HG03354 (cell line): ENCODE measurements around the gene PLIN4.
A peak's percentile ranks its signal among the peaks of the same experiment; 100 is the strongest.

Source experiments
- ATAC-seq: cut with Tn5 transposase; IDR thresholded peaks from one replicate; pipeline ENCODE4 v1.9.1; 2021; ENCODE audit warnings: mild to moderate bottlenecking; ENCODE audit not compliant: unreplicated experiment, poor library complexity, severe bottlenecking

The PLIN4 gene

DNA sequence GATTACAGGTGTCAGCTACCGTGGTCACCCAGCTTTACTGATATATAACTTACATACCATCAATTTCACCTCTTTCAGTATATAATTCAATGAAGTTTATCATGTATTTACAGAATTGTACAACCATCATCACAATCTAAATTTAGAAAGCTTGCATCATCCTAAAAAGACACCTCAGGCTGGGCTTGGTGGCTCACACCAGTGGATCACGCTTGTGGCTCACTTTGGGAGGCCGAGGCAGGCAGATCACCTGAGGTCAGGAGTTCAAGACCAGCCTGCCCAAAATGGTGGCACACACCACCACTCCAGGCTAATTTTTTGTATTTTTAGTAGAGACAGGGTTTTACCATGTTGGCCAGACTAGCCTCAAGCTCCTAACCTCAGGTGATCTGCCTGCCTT is 50.5 kb downstream of the PLIN4 start:
- ATAC-seq: no peak

DNA sequence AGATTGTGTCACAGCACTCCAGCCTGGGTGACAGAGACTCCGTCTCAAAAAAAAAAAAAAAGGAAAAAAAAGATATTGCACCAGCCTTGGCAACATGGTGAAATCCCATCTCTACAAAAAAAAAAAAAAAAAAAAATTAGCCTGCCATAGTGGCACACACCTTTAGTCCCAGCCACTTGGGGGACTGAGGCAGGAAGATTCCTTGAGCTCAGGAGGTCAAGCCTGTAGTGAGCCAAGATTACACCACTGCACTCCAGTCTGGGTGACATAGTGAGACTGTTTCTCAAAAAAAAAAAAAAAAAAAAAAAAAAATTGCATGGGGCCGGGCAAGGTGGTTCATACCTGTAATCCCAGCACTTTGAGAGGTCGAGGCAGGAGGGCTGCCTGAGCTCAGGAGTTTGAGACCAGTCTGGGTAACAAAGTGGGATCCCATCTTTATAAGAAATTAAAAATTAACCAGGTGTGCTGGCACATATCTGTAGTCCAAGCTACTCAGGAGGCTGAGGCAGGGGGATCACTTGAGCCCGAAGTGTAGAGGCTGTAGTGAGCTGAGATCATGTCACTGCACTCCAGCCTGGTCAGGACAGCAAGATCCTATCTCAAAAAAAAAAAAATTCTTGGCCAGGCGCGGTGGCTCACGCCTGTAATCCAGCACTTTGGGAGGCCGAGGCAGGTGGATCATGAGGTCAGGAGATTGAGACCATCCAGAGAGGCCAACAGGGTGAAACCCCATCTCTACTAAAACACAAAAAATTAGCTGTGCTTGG is 53.3 kb downstream of the PLIN4 start:
- no peak for ATAC-seq

DNA sequence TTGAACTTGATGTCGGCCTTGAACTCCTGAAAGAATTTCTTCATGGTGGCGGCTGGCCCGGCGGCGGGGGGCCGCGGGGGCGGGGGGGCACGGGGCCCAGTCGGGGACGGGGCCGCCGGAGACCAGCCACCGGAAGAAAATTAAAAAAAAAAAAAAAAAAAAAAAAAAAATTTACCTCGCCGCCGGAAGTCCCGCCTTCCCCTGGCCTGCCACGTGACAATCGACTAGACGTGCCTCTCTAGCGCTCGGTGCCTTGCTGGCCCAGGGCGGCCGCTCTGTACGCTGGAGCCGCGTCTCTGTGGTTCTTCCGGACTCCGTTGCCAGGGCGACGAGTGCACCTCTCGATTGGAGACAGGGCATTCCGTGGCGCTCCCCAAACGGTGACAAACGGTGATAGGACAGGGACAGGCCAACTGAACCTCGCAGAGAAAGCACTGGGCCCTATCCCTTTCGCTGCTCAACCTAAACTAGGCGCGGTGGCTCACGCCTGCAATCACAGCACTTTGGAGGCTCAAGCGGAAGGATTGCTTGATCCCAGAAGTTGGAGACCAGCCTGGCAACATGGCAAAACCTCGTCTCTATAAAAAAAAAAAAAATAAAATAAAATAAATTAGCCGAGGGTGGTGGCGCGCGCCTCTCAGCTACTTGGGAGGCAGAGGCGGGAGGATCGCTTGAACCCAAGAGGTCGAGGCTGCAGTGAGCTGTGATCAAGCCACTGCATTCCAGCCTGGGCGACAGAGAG is 60.5 kb downstream of the PLIN4 start, which contains the start of gene UBXN6:
UBXN6 (minus strand) TSS at position 141 of the 742 bp plus-strand sequence; CDS start at position 44, 97 bp downstream.
- ATAC-seq: peak; percentile 87

DNA sequence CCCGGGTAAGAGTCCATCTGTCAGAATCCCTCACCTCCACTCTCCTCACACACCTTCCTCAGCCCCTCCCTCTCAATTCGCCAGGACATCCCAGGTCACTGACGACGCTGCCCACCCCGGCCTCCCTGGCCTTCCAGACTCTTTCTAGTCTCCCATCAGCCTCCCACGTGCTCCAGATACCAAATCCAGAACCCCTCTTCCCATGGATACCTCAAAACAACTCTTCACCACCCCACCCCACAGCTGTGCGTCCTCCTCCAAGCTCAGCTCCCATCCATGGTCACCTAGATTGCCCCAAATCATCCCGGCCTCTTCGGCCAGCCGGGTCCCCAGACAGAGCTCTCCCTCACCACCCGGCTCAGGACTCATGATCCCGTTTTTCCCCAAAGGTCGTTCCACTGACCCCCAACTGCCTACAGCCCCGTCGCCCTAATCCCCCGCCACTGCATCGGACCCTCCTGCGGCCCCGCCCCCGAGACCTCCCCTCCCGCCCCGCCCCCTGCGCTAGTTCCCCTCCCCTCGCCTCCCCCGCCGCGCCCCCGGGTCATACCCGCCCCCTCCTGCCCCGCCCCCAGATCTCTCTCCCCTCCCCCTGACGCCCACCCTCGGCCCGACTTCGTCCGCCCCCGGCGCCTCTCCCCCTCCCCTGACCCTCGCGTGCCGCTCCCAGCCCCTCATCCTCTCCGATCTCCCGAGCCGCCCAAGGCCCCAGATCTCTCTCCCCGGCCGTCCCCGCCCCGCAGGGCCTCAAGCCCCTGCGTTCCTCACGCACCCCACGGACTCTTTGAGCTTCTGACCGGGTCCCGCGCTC is 61.2 kb downstream of the PLIN4 start:
- ATAC-seq: peak; percentile 8

DNA sequence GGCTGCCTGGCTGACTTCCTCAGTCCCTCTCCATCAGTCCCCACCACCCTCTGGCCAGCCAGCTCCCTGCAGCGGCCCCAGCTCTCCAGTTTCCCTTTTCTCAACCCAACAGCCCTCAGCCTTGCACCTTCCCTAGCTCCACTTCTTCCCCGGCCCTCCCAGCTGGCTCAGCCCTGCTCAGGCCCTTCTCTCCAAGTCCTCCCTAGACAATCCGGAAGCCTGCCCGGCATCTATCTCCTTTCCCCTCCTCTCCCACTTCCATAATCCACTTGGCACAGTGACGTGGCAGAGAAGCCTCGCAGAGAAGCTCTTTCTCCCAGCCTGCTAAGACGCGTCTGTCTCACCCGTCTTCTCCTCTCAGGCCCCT is 61.8 kb downstream of the PLIN4 start:
- ATAC-seq: no peak

DNA sequence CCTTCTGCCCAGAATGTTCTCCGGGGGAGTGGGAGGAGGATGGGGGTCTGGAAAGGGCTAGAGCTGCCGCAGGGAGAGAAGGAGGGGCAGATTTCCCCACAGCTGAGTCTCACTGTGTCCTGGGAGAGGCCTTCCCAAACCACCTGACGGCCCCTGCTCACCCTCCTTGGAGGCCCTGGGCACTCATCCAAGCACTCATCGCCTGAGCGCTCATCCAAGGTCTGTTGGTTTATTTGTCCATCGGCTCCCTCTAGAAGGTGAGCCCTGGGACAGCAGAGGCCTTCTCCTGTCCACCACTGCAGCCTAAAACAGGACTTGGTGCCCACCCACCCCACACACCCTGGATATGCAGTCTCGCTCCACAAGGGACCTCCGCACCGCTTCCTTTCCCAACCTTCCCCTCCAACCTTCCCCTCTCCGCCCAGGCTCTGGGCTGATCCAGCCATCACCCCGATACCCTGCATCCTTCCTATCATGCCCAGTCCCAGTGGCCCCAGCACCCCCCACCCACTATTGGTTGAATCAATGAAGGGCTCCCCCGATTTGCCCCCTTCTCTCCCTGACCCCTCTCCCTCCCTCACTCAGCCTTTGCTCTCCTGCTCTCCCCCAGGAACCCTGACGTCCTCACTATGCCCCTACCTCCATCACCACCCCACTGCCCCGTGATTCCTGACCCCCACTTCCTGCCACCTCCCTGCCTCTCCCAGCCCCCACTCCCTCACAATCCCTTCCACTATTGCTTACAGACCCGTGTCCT is 62.4 kb downstream of the PLIN4 start:
- ATAC-seq: no peak

DNA sequence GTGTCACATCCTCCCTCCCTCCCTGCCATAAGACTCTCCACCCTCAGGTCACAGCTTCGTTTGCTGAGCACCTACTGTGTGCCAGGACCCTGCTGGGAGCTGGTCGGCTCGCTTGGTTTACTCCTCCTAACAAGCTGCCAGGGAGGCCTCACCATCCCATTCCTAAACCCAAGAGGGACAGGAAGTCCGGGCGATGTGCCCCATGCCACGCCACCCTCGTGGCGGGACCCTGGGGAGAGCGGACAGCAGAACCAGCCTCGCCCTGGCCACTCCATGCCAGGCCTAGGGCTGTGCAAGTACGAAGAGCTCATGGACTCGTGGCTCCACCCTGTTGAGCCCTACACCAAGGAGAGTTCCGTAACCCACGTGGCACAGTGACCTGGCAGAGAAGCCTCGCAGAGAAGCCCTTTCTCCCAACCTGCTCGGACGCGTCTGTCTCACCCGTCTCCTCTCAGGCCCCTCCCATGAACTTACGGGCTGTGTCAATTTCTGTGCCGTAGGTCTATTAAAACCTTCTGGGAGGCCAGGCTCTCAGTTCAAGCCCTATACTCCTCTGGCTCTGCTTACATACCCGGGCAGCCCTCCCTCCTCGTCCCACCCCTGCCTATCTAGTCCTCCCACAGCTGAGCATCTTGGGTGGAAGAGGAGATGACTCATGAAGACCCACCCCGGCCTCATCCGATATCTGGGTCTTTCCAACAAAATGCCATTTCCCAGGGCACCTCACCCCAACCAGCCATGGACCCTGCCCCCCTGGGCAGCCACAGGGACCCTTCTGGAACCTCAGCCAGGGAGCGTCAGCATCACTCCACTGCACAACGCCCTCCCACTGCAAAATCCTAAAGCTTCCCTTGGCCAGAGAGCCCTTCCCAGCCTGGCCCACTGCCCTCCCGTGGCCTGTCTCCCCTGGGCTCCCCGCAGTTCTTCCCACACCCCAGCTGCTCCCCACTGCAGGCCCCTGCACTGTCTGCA is 63.3 kb downstream of the PLIN4 start:
- ATAC-seq: no peak

DNA sequence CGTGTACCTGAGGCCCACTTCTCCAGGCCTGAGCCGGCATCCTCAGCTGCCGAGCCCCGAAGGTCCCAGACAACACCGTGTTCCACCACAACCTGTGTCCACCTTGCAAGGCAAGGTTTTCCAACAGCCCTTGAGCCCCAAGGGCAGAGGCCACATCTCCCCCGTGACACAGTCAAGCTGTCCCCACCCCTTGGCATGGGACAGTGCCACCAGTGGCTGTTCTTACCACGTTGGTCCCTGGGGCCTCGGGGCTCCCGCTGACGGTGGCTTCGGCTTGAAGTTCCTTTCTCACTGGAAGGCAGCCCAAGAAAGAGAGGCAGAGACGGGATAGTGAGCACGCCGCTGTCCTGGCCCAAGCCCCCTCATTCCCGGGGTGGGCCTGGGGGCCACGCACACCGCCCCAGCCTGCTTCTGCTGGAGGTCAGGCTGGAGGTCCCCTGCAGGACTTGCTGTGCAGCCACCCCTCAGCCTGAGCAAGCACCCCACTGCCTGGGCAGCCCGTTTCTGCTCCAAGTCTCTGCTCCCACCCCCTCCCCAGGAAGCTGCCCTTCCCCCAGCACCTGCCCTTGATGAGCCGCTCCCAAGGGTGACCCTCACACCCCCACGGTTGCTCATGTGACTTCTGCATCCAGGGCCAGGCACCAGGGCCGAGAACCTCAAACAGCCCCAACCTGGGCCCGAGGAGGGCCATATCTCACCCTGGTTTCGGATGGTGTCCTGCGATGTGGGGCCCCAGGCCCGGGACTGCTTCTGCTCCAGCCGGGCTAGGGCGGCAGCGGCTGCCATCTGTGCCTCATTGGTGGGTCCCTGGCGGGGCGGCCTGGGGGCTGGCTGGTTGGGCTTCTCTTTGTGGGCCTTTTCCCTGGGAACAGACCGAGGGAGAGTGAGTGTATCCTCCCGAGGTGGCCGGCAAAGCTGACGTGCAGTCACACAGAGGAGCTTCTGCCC is 64.8 kb downstream of the PLIN4 start:
- ATAC-seq: no peak

DNA sequence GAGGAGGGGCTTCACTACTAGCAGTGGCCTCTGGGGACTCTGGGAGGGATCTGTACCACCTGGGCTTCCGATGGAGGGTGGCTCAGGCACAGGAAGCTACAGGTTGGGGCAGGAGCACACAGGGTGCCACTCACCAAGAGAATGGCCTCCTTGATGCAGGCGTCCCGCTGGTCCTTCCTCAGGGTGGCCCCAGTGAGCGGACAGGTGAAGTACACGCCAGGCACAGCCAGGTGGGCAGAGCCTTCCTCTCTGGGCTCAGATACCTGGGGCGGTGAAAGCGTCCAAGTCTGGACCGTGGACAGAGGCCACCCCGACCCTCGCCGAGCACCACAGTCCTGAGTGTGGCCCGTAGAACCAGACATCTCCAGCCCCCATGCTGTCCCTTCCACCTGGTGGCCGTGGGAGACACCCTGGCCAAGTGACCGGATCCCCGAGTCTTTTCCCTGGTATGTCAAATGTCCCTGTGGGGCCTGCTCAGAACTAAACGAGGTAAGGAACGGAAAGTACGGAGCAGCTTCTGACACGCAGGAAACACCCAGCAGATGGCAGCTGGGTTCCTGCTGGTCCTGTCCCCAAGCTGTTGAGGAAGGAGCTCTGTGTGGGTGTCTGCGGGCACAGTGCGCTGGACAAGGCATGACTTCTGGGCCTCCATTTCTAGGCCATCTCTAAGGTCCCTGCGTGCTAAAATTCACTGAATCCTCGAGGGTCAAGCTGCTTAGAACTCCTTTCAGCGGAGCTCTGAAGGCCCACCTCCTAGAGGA is 65.9 kb downstream of the PLIN4 start:
- no peak for ATAC-seq
